WTC11 (cell line): Measurements from ENCODE around the gene CPEB4. TPM values are rescaled to one million over a fixed set of nuclear protein-coding genes. Genes with fewer than 3 reads are reported as not detected.

Experiments used
- ATAC-seq: fragments of 200-7000 bp; cut with Tn5 transposase; 2 replicates; pipeline ENCODE4 v1.10.0; 2021; ENCODE audit warnings: mild to moderate bottlenecking, moderate library complexity
- CTCF ChIA-PET: fragments of 300-600 bp; sonication (Branson Sonifier 250); formaldehyde crosslinking; loops from one replicate; lab custom pipeline; 2021; ENCODE audit warnings: antibody characterized with exemption; lab: Charles Lee
- POLR2A ChIA-PET: fragments of 350-600 bp; sonication (Branson Sonifier 250); formaldehyde crosslinking; loops from one replicate; lab custom pipeline; 2021; ENCODE audit warnings: antibody characterized with exemption; lab: Charles Lee
- DNase-seq: peaks from one replicate; pipeline ENCODE4 v3.0.0; 2021; ENCODE audit warnings: low spot score
- H3K27ac Mint-ChIP-seq: 2 replicates; pipeline ENCODE4 v1.8.0; 2021; ENCODE audit warnings: mixed read lengths
- H3K27me3 Mint-ChIP-seq: 2 replicates; pipeline ENCODE4 v1.8.0; 2021; ENCODE audit warnings: low read depth, mild to moderate bottlenecking, moderate library complexity, mixed read lengths
- H3K36me3 Mint-ChIP-seq: 2 replicates; pipeline ENCODE4 v1.8.0; 2021; ENCODE audit warnings: mixed read lengths
- H3K4me1 Mint-ChIP-seq: 2 replicates; pipeline ENCODE4 v1.8.0; 2022; ENCODE audit warnings: mixed read lengths
- H3K4me3 Mint-ChIP-seq: 2 replicates; pipeline ENCODE4 v1.8.0; 2021; ENCODE audit warnings: mild to moderate bottlenecking, moderate library complexity, mixed read lengths
- H3K9me3 Mint-ChIP-seq: 2 replicates; pipeline ENCODE4 v1.8.0; 2021; ENCODE audit warnings: mixed read lengths
- CREB1 ChIP-seq: sonication (generic); formaldehyde crosslinking; IDR thresholded peaks from 2 replicates; pipeline ENCODE4 v1.8.0; 2023; ENCODE audit warnings: mild to moderate bottlenecking, missing genetic modification reagents
- ESRRA ChIP-seq: sonication (generic); formaldehyde crosslinking; IDR thresholded peaks from 2 replicates; pipeline ENCODE4 v1.8.1; 2022; ENCODE audit warnings: mild to moderate bottlenecking, missing genetic modification reagents, borderline replicate concordance
- FOXJ3 ChIP-seq: sonication (generic); formaldehyde crosslinking; IDR thresholded peaks from 2 replicates; pipeline ENCODE4 v1.9.0; 2021; ENCODE audit warnings: missing genetic modification reagents, mild to moderate bottlenecking, borderline replicate concordance
- GRHL2 ChIP-seq: fragments of 250-450 bp; sonication (Bioruptor Pico); IDR thresholded peaks from 2 replicates; pipeline ENCODE4 v1.8.0; 2022; ENCODE audit warnings: mild to moderate bottlenecking, moderate library complexity; ENCODE audit not compliant: insufficient replicate concordance, severe bottlenecking
- GTF2I ChIP-seq: fragments of 250-450 bp; sonication (Bioruptor Pico); conservative IDR thresholded peaks from 2 replicates; pipeline ENCODE4 v1.4.0; 2021; ENCODE audit warnings: mild to moderate bottlenecking
- IRF2 ChIP-seq: sonication (generic); formaldehyde crosslinking; IDR thresholded peaks from 2 replicates; pipeline ENCODE4 v1.8.0; 2022; ENCODE audit warnings: low read depth, missing genetic modification reagents, borderline replicate concordance
- MYBL2 ChIP-seq: sonication (generic); formaldehyde crosslinking; IDR thresholded peaks from 2 replicates; pipeline ENCODE4 v1.8.1; 2023; ENCODE audit warnings: mild to moderate bottlenecking, moderate library complexity, missing genetic modification reagents
- NFATC4 ChIP-seq: fragments of 250-450 bp; sonication (Bioruptor Pico); IDR thresholded peaks from 2 replicates; pipeline ENCODE4 v1.9.0; 2021; ENCODE audit warnings: mild to moderate bottlenecking
- NFYB ChIP-seq: sonication (generic); formaldehyde crosslinking; conservative IDR thresholded peaks from 2 replicates; pipeline ENCODE4 v1.8.0; 2022; ENCODE audit warnings: low read depth, missing genetic modification reagents
- RELA ChIP-seq: sonication (generic); formaldehyde crosslinking; IDR thresholded peaks from 2 replicates; pipeline ENCODE4 v1.8.1; 2022; ENCODE audit warnings: missing genetic modification reagents, mild to moderate bottlenecking, borderline replicate concordance
- SMAD3 ChIP-seq: sonication (generic); formaldehyde crosslinking; IDR thresholded peaks from 2 replicates; pipeline ENCODE4 v1.8.0; 2022; ENCODE audit warnings: missing genetic modification reagents, mild to moderate bottlenecking, borderline replicate concordance
- SOX15 ChIP-seq: fragments of 250-450 bp; sonication (Bioruptor Pico); IDR thresholded peaks from 2 replicates; pipeline ENCODE4 v1.9.0; 2021; ENCODE audit warnings: mild to moderate bottlenecking
- STAT6 ChIP-seq: sonication (generic); formaldehyde crosslinking; conservative IDR thresholded peaks from 2 replicates; pipeline ENCODE4 v1.8.1; 2023; ENCODE audit warnings: mild to moderate bottlenecking, low read depth, missing genetic modification reagents, moderate library complexity
- TP53 ChIP-seq: sonication (generic); formaldehyde crosslinking; IDR thresholded peaks from 2 replicates; pipeline ENCODE4 v1.8.1; 2023; ENCODE audit warnings: mild to moderate bottlenecking, missing genetic modification reagents
- ZNF232 ChIP-seq: sonication (generic); formaldehyde crosslinking; IDR thresholded peaks from 2 replicates; pipeline ENCODE4 v1.8.0; 2022; ENCODE audit warnings: mild to moderate bottlenecking, missing genetic modification reagents
- ZNF317 ChIP-seq: sonication (generic); formaldehyde crosslinking; IDR thresholded peaks from 2 replicates; pipeline ENCODE4 v1.8.1; 2023; ENCODE audit warnings: low read depth, mild to moderate bottlenecking, moderate library complexity, missing genetic modification reagents, borderline replicate concordance
- ZNF416 ChIP-seq: fragments of 250-450 bp; sonication (Bioruptor Pico); IDR thresholded peaks from 2 replicates; pipeline ENCODE4 v1.9.0; 2021; ENCODE audit warnings: mild to moderate bottlenecking, inconsistent platforms
- total RNA-seq: library from RNA; stranded (reverse); gene quantifications from 3 replicates; pipeline ENCODE4 v1.2.3, GENCODE V29; 2021
- TF ChIP-seq, protein P1 (sequence below): sonication (generic); formaldehyde crosslinking; IDR thresholded peaks from 2 replicates; pipeline ENCODE4 v1.8.1; 2023; ENCODE audit warnings: mild to moderate bottlenecking, missing genetic modification reagents, moderate library complexity
- TF ChIP-seq, protein P2 (sequence below): fragments of 250-450 bp; sonication (Bioruptor Pico); IDR thresholded peaks from 2 replicates; pipeline ENCODE4 v1.9.0; 2021; ENCODE audit warnings: mild to moderate bottlenecking
- TF ChIP-seq, protein P3 (sequence below): sonication (generic); formaldehyde crosslinking; IDR thresholded peaks from 2 replicates; pipeline ENCODE4 v1.8.1; 2023; ENCODE audit warnings: mild to moderate bottlenecking, missing genetic modification reagents, borderline replicate concordance
- TF ChIP-seq, protein P4 (sequence below): sonication (generic); formaldehyde crosslinking; IDR thresholded peaks from 2 replicates; pipeline ENCODE4 v1.8.0; 2023; ENCODE audit warnings: missing genetic modification reagents, mild to moderate bottlenecking, borderline replicate concordance

CPEB4 gene
- total RNA-seq, 1 experiment from 2014 or later: 12.7 TPM

- no peaks in the 10 kb centered on the region for H3K27me3 Mint-ChIP-seq
- ChIA-PET CTCF (interaction anchor here (5.3 kb wide), 1 partner anchor 8 kb away, joined by 33 read pairs; no protein-coding TSS in a partner anchor), POLR2A (no interaction called here)
- H3K9me3 Mint-ChIP-seq: no peaks in the 10 kb centered on the region
- H3K4me3 Mint-ChIP-seq: no peak overlapping the region
- no peak for DNase-seq
- no peaks in the 10 kb centered on the region for H3K36me3 Mint-ChIP-seq
- H3K4me1 Mint-ChIP-seq: peaks cover 27% of the 10 kb centered on the region
- no peak overlapping the region for H3K27ac Mint-ChIP-seq
- TF ChIP-seq STAT6 (no peak), ZNF416 (no peak), GTF2I (CRISPR knock-in tag) (no peak), MYBL2 (CRISPR knock-in tag) (no peak), IRF2 (CRISPR knock-in tag) (no peak), GRHL2 (no peak), NFATC4 (CRISPR knock-in tag) (no peak), NFYB (CRISPR knock-in tag) (no peak)
- no peak for ATAC-seq
These were observed 45.8 kb downstream of the CPEB4 start for GRCh38 chr5:173933901-173934300.

DNA sequence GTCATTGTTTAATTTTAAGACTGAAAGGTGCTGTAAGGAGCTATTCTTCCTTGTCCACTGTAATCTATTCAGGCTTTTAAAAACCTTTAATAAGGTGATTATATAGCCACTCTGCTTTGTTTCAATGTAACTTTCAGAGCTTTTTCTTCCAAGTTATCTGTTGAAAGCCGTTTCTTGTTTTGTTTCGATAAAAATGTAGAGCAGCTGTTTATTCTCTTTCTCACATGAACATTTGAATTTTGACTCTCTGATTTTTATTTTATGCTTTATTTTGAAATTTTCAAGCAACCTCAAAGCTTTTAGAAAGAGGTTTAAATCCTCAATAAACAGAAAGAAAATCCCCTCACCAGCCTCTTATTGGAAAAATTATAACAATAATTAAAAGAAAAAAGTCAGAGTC, 47.2 kb downstream of the CPEB4 start:
- no peaks in the 10 kb centered on the region for H3K9me3 Mint-ChIP-seq
- no peaks in the 10 kb centered on the region for H3K27me3 Mint-ChIP-seq
- POLR2A ChIA-PET: no interaction called here
- no peak for TF ChIP-seq ESRRA (CRISPR knock-in tag)
- no peak for TF ChIP-seq FOXJ3 (CRISPR knock-in tag)
- TF ChIP-seq SMAD3 (CRISPR knock-in tag): no peak
- TF ChIP-seq, protein P1, sequence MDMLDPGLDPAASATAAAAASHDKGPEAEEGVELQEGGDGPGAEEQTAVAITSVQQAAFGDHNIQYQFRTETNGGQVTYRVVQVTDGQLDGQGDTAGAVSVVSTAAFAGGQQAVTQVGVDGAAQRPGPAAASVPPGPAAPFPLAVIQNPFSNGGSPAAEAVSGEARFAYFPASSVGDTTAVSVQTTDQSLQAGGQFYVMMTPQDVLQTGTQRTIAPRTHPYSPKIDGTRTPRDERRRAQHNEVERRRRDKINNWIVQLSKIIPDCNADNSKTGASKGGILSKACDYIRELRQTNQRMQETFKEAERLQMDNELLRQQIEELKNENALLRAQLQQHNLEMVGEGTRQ (CRISPR knock-in tag): no peak
- no peak for TF ChIP-seq ZNF416
- no peak for TF ChIP-seq SOX15
- no peak for TF ChIP-seq ZNF317 (CRISPR knock-in tag)
- TF ChIP-seq, protein P2, sequence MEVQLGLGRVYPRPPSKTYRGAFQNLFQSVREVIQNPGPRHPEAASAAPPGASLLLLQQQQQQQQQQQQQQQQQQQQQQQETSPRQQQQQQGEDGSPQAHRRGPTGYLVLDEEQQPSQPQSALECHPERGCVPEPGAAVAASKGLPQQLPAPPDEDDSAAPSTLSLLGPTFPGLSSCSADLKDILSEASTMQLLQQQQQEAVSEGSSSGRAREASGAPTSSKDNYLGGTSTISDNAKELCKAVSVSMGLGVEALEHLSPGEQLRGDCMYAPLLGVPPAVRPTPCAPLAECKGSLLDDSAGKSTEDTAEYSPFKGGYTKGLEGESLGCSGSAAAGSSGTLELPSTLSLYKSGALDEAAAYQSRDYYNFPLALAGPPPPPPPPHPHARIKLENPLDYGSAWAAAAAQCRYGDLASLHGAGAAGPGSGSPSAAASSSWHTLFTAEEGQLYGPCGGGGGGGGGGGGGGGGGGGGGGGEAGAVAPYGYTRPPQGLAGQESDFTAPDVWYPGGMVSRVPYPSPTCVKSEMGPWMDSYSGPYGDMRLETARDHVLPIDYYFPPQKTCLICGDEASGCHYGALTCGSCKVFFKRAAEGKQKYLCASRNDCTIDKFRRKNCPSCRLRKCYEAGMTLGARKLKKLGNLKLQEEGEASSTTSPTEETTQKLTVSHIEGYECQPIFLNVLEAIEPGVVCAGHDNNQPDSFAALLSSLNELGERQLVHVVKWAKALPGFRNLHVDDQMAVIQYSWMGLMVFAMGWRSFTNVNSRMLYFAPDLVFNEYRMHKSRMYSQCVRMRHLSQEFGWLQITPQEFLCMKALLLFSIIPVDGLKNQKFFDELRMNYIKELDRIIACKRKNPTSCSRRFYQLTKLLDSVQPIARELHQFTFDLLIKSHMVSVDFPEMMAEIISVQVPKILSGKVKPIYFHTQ (CRISPR knock-in tag): no peak
- TF ChIP-seq, protein P3, sequence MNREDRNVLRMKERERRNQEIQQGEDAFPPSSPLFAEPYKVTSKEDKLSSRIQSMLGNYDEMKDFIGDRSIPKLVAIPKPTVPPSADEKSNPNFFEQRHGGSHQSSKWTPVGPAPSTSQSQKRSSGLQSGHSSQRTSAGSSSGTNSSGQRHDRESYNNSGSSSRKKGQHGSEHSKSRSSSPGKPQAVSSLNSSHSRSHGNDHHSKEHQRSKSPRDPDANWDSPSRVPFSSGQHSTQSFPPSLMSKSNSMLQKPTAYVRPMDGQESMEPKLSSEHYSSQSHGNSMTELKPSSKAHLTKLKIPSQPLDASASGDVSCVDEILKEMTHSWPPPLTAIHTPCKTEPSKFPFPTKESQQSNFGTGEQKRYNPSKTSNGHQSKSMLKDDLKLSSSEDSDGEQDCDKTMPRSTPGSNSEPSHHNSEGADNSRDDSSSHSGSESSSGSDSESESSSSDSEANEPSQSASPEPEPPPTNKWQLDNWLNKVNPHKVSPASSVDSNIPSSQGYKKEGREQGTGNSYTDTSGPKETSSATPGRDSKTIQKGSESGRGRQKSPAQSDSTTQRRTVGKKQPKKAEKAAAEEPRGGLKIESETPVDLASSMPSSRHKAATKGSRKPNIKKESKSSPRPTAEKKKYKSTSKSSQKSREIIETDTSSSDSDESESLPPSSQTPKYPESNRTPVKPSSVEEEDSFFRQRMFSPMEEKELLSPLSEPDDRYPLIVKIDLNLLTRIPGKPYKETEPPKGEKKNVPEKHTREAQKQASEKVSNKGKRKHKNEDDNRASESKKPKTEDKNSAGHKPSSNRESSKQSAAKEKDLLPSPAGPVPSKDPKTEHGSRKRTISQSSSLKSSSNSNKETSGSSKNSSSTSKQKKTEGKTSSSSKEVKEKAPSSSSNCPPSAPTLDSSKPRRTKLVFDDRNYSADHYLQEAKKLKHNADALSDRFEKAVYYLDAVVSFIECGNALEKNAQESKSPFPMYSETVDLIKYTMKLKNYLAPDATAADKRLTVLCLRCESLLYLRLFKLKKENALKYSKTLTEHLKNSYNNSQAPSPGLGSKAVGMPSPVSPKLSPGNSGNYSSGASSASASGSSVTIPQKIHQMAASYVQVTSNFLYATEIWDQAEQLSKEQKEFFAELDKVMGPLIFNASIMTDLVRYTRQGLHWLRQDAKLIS (CRISPR knock-in tag): no peak
- no peak for TF ChIP-seq CREB1 (CRISPR knock-in tag)
- TF ChIP-seq RELA (CRISPR knock-in tag): no peak
- no peak for TF ChIP-seq TP53 (CRISPR knock-in tag)
- TF ChIP-seq ZNF232 (CRISPR knock-in tag): no peak
- TF ChIP-seq, protein P4, sequence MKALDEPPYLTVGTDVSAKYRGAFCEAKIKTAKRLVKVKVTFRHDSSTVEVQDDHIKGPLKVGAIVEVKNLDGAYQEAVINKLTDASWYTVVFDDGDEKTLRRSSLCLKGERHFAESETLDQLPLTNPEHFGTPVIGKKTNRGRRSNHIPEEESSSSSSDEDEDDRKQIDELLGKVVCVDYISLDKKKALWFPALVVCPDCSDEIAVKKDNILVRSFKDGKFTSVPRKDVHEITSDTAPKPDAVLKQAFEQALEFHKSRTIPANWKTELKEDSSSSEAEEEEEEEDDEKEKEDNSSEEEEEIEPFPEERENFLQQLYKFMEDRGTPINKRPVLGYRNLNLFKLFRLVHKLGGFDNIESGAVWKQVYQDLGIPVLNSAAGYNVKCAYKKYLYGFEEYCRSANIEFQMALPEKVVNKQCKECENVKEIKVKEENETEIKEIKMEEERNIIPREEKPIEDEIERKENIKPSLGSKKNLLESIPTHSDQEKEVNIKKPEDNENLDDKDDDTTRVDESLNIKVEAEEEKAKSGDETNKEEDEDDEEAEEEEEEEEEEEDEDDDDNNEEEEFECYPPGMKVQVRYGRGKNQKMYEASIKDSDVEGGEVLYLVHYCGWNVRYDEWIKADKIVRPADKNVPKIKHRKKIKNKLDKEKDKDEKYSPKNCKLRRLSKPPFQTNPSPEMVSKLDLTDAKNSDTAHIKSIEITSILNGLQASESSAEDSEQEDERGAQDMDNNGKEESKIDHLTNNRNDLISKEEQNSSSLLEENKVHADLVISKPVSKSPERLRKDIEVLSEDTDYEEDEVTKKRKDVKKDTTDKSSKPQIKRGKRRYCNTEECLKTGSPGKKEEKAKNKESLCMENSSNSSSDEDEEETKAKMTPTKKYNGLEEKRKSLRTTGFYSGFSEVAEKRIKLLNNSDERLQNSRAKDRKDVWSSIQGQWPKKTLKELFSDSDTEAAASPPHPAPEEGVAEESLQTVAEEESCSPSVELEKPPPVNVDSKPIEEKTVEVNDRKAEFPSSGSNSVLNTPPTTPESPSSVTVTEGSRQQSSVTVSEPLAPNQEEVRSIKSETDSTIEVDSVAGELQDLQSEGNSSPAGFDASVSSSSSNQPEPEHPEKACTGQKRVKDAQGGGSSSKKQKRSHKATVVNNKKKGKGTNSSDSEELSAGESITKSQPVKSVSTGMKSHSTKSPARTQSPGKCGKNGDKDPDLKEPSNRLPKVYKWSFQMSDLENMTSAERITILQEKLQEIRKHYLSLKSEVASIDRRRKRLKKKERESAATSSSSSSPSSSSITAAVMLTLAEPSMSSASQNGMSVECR: no peak

More for the DNA sequence above, 47.2 kb downstream of the CPEB4 start:
- Mint-ChIP-seq H3K4me1 (peaks cover 36% of the 10 kb centered on the region), H3K4me3 (no peak overlapping the region), H3K27ac (no peak overlapping the region), H3K36me3 (no peaks in the 10 kb centered on the region)
- CTCF ChIA-PET: interaction anchor here (5.3 kb wide), 1 partner anchor 10 kb away, joined by 33 read pairs; no protein-coding TSS in a partner anchor
- DNase-seq: no peak
- no peak for ATAC-seq
